OCI-LY7 (cell line): ENCODE measurements around the gene FRRS1.

Experiments
- EZH2phosphoT487 ChIP-seq: fragments of 200-600 bp; sonication (generic); IDR thresholded peaks from 2 replicates; pipeline ENCODE4 v1.6.1; 2018; ENCODE audit warnings: low read depth, borderline replicate concordance, mild to moderate bottlenecking, mixed run types, antibody characterized with exemption, low read length, moderate library complexity, mixed read lengths
- TF ChIP-seq, protein P1 (sequence below): fragments of 200-600 bp; sonication (generic); conservative IDR thresholded peaks from 2 replicates; pipeline ENCODE4 v1.5.1; 2014; ENCODE audit warnings: mild to moderate bottlenecking, antibody characterized with exemption, low read length, moderate library complexity, mixed read lengths

DNA sequence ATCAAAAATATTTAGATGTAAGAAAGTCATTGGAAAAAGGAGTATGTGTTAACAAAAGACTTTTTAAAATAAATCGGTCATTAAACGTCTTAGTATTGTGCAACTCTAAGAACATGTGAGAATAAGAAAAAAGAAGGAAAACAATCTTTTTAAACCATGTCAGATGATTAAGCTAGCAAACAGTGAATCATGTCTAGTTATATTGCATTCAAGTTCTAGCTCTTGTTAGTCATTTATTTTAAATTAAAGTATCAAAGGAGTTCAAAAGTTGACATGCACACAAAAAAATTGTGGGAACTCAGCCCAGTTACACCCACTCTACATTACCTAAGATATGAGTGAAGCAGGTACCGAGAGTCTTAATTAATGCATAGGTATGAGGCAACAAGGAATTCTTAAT is 9.8 kb downstream of the FRRS1 start:
- TF ChIP-seq, protein P1, sequence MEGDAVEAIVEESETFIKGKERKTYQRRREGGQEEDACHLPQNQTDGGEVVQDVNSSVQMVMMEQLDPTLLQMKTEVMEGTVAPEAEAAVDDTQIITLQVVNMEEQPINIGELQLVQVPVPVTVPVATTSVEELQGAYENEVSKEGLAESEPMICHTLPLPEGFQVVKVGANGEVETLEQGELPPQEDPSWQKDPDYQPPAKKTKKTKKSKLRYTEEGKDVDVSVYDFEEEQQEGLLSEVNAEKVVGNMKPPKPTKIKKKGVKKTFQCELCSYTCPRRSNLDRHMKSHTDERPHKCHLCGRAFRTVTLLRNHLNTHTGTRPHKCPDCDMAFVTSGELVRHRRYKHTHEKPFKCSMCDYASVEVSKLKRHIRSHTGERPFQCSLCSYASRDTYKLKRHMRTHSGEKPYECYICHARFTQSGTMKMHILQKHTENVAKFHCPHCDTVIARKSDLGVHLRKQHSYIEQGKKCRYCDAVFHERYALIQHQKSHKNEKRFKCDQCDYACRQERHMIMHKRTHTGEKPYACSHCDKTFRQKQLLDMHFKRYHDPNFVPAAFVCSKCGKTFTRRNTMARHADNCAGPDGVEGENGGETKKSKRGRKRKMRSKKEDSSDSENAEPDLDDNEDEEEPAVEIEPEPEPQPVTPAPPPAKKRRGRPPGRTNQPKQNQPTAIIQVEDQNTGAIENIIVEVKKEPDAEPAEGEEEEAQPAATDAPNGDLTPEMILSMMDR = no peak
- no peak for TF ChIP-seq EZH2phosphoT487
